GM21786 (cell line): ENCODE measurements around the gene MCTP1.

Source experiments
- ATAC-seq: cut with Tn5 transposase; IDR thresholded peaks from one replicate; pipeline ENCODE4 v1.9.1; 2021; ENCODE audit not compliant: unreplicated experiment

The MCTP1 gene

GRCh38 chr5:95124731-95125130 lies 160.2 kb downstream of the MCTP1 start:
- no peak for ATAC-seq

- ATAC-seq = no peak
These were observed 160.8 kb downstream of the MCTP1 start for GRCh38 chr5:95124101-95124500.

- ATAC-seq = no peak
These were observed 170.0 kb downstream of the MCTP1 start for GRCh38 chr5:95114902-95115301.

- ATAC-seq = no peak
These were observed 170.6 kb downstream of the MCTP1 start for GRCh38 chr5:95114305-95114704.

- no peak for ATAC-seq
These were observed 171.4 kb downstream of the MCTP1 start for GRCh38 chr5:95113489-95113888.

- ATAC-seq = no peak
These were observed 173.8 kb downstream of the MCTP1 start for GRCh38 chr5:95111141-95111540.

- no peak for ATAC-seq
These were observed 174.8 kb downstream of the MCTP1 start for GRCh38 chr5:95110118-95110517.

GRCh38 chr5:95107138-95107537 lies 177.8 kb downstream of the MCTP1 start:
- ATAC-seq = no peak

- ATAC-seq = no peak
These were observed 179.3 kb downstream of the MCTP1 start for GRCh38 chr5:95105638-95106037.

GRCh38 chr5:95102687-95103086 lies 182.2 kb downstream of the MCTP1 start:
- ATAC-seq = peak; percentile 94

- peak; percentile 38 for ATAC-seq
These were observed 182.8 kb downstream of the MCTP1 start for GRCh38 chr5:95102080-95102479.

GRCh38 chr5:95100551-95100950 lies 184.3 kb downstream of the MCTP1 start:
- no peak for ATAC-seq

GRCh38 chr5:95098012-95098411 lies 186.9 kb downstream of the MCTP1 start:
- ATAC-seq = no peak

GRCh38 chr5:95093211-95093610 lies 191.7 kb downstream of the MCTP1 start:
- ATAC-seq = no peak

- no peak for ATAC-seq
These were observed 194.1 kb downstream of the MCTP1 start for GRCh38 chr5:95090774-95091173.

GRCh38 chr5:95087816-95088317 lies 197.0 kb downstream of the MCTP1 start:
- peak; percentile 80 for ATAC-seq

GRCh38 chr5:95086927-95087815 lies 197.7 kb downstream of the MCTP1 start:
- ATAC-seq = peak; percentile 44

GRCh38 chr5:95084757-95085156 lies 200.1 kb downstream of the MCTP1 start:
- ATAC-seq = no peak

GRCh38 chr5:95083606-95084005 lies 201.3 kb downstream of the MCTP1 start:
- no peak for ATAC-seq

GRCh38 chr5:95081982-95082381 lies 202.9 kb downstream of the MCTP1 start:
- no peak for ATAC-seq

GRCh38 chr5:95081500-95081960 lies 203.4 kb downstream of the MCTP1 start:
- ATAC-seq = peak; percentile 87

- no peak for ATAC-seq
These were observed 204.5 kb downstream of the MCTP1 start for GRCh38 chr5:95080441-95080840.
